Measurements from ENCODE around the gene CEP70.

Gene CEP70

DNA sequence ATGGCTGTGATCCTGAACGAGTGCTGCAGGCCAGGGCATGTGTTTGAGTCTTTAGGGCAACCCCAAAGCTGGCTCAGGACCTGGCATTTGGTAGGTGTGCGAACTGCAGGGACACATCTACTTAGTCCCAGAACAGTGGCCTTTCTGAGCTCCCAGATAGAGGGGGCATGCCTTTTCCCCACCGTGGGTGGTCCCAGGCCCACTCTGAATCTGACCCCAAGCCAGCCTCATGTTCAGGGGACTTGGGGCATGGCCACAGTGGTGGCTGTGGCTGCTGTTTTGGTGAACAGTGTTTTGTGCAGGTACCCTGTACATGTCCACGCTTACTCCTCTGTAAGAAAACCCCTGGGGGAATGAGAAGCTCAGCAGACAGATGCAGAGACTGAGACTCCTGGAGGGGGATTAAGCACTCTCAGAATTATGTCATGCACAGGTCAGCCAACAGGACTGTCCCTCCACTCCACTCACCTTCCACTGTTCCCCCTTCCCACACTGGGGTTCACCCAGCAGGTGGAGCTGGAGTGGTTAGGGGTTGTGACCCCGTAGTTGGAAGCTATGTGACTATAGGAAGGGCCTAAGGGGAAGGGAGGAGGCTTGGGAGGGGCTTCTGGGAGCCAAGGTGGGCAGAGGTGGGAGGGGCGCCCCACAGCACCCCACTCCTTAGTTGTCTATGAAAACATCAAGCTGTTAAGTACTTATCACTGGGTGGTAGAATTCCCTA is 143.2 kb downstream of the CEP70 start:
- no peak for DNase-seq (ENCODE audit: low read depth)

DNA sequence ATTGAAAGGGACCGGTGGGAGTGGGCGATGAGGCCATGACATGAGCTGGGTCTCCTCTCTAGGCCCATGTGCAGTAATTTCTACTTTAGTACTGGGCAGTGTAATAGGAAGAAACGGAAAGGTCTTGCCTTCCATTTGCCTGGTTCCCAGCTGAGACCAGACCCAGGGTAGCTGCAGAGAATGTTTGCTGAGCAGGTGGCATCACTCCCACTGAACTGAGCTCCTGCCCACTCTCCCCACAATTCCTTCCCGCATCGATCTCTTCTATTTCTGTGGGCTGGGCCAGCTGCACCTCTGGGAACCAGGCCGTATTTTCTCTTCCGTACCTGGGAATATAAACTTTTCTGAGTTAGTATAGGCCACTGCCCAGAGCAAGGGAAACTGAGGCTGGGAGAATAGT is 143.9 kb downstream of the CEP70 start:
- no peak for DNase-seq (ENCODE audit: low read depth)

DNA sequence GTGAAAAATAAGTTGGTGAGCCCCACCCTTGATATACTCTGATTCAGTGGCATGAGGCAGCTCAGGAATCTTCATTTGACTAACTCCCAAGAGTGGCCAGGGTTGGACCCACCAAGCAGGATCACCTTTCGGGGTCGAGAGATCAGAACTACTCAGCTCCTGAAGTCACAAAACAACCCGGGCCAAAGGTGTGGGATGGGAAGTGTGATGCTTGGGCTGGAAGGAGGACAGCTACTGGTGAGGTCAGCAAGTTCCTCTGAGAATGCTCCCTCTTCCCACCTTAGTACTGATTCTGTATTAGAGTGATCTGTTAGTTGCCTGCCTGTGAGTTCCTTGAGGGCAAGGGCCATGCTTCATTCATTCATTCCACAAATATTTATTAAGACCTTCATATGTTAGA is 144.6 kb downstream of the CEP70 start:
- no peak for DNase-seq (ENCODE audit: low read depth)

DNA sequence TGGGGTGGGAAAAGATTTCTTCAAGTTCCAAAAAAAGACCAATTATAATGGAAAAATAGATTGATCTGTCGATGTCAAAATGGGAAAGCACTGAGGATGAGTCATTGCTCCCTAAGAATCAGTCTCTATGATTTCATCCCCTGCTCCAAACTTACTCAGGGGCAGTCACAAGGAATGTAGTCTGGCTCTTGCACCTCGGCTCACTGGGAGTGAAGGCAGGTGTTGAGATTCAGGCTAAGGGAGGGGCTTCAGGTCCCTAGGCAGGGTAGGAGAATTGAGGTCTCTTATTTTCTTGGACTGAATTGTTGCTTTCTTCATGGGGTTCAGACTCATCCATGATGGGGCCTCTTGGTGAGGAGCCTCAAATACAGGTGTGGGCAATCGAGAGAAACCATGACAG is 145.4 kb downstream of the CEP70 start:
- no peak for DNase-seq (ENCODE audit: low read depth)

DNA sequence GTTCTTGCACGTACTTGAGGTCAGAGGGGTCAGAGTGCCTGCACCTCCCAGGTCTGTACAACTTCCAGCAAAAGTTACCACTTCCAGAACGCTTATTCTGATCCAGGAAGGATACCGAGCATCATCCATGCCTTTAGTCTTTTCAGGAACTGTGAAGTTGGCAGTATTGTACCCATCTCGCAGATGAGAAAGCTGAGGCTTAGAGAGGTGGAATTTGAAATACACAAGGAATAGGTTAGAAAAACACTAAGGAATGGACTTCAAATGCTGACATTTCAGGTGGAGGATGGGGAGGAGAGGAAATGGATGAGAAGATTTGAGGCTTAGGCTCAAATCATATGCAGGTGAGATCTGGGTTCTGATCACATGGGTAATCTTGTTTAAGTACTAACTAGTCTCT is 148.4 kb downstream of the CEP70 start:
- no peak for DNase-seq (ENCODE audit: low read depth)

DNA sequence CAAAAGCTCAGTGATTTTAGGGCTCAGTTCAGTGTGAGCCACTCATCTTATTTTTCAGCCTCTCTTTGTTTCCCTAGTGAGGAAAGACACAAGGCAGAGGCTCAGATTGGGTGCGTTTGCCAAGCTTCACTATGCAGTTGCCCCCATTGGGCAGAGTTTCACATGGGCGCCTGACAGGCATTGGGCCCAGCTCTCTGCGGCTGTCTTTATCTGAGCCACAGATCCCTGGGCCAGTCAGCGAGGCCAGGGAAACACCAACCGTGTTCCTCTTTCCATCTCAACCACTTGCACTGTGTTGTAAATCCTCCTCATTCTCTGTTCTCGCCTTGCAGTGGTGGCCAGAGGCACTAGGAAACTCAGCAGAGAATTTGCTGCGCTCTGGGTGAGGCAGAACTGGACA is 148.8 kb downstream of the CEP70 start:
- DNase-seq (ENCODE audit: low read depth) = no peak
